AG04449 (cell line): Measurements from ENCODE around the gene PREX1.

Experiments
- CTCF ChIA-PET: fragments of 350-600 bp; formaldehyde crosslinking; extraction: SDS; loops from one replicate; lab custom pipeline; 2021; ENCODE audit warnings: antibody characterized with exemption; lab: Yijun Ruan, JAX
- POLR2A ChIA-PET: fragments of 400-600, 350-600 bp; formaldehyde crosslinking; extraction: SDS; loops from one replicate; lab custom pipeline; 2020; ENCODE audit warnings: antibody characterized with exemption, inconsistent platforms; lab: Yijun Ruan, JAX
- DNase-seq: peaks from one replicate; pipeline ENCODE4 v3.0.0-alpha.2; 2010; ENCODE audit warnings: low read depth, low spot score
- H3K4me3 ChIP-seq: 2 replicates; pipeline ENCODE4 v1.5.1; 2011; ENCODE audit warnings: low read depth, mild to moderate bottlenecking, control low read depth, low read length
- CTCF ChIP-seq: IDR thresholded peaks from one replicate; pipeline ENCODE4 v1.5.1; 2011; ENCODE audit warnings: mild to moderate bottlenecking, moderate library complexity, low read length, control low read depth, inconsistent platforms; ENCODE audit not compliant: insufficient read depth; ENCODE audit errors: missing control alignments

The PREX1 gene

DNA sequence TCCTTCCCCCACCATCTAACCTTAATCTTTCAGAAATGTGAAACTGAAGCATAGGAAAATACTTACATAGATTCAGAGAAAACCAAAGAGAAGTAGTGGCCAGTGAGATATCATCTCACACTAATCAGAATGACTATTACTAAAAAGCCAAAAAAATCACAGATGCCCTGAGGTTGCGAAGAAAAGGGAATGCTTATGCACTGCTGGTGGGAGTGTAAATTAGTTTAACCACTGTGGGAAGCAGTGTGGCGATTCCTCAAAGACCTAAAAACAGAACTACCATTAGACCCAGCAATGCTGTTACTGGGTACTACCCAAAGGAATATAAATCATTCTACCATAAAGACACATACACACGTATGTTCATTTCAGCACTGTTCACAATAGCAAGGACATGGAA, 9.2 kb upstream of the PREX1 start:
- CTCF ChIA-PET, result no interaction called here
- DNase-seq, result no peak
- no peak overlapping the region for H3K4me3 ChIP-seq
- TF ChIP-seq CTCF, result no peak
- POLR2A ChIA-PET, result no interaction called here

DNA sequence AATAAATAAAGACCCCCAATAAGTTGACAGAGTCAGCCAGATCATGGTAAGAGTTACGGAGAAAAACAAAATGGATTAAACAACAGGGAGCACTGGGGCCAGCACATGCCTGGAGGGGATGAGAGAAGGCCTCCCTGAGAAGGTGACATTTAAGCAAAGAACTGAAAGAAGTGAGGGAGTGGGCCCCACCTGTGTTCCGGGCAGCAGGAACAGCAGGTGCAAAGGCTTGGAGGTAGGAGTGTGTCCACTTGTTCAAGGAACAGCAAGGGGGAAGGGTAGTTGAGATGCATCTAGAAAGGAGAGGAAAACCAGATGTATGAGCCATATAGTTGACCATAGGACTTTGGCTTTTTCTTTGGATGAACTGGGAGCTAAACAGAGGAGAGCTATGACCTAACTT, 7.6 kb upstream of the PREX1 start:
- no peak for DNase-seq
- no peak for TF ChIP-seq CTCF
- ChIA-PET CTCF (no interaction called here), POLR2A (no interaction called here)
- no peak overlapping the region for H3K4me3 ChIP-seq

GRCh38 chr20:48834278-48834677, 6.5 kb upstream of the PREX1 start:
- no peak for TF ChIP-seq CTCF
- H3K4me3 ChIP-seq, result no peak overlapping the region
- DNase-seq, result no peak
- CTCF ChIA-PET, result no interaction called here
- POLR2A ChIA-PET, result no interaction called here

GRCh38 chr20:48832405-48832730, 4.6 kb upstream of the PREX1 start:
- CTCF ChIA-PET, result no interaction called here

GRCh38 chr20:48831718-48832404, 4.1 kb upstream of the PREX1 start:
- no peak overlapping the region for H3K4me3 ChIP-seq
- CTCF ChIA-PET, result interaction anchor here (1.2 to 1.4 kb wide), 2 partner anchors 10 to 174 kb away, joined by 3 to 8 read pairs; no protein-coding TSS in a partner anchor
- DNase-seq, result no peak
- TF ChIP-seq CTCF, result no peak
- POLR2A ChIA-PET, result no interaction called here

More at GRCh38 chr20:48832405-48832730, 4.6 kb upstream of the PREX1 start:
- POLR2A ChIA-PET, result no interaction called here
- no peak for TF ChIP-seq CTCF
- no peak for DNase-seq
- H3K4me3 ChIP-seq, result no peak overlapping the region

DNA sequence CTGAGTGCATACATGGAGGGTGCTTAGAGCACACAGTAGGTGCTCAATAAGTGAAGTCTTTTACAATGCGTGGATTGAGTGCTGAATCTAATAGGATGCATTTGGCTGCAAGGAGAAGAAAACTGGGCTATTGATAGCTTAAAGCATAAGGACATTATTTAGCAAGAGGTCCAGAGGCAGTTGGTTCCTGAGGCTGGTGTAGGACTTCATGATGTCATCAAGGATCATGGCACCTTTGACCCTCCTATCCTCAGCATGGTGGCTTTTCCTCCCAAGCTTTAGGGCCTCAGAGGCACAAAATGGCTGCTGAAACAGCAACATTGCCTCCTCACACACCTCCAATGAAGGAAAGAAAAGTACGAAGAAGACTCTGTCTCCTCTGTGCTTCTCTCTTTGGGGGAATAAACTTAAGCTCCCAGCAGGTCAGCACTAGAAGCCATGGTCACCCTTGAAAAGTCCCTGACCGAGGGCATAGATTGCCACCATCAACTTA, 3.1 kb upstream of the PREX1 start:
- no peak for TF ChIP-seq CTCF
- ChIA-PET POLR2A (no interaction called here), CTCF (interaction anchor here (0.9 to 1.4 kb wide), 3 partner anchors 9 to 1167 kb away, joined by 3 to 8 read pairs (median 3); no protein-coding TSS in a partner anchor)
- H3K4me3 ChIP-seq, result no peak overlapping the region
- no peak for DNase-seq
